HG03575 (cell line): ENCODE measurements around the gene WDFY4.

Experiments
- ATAC-seq: cut with Tn5 transposase; IDR thresholded peaks from one replicate; pipeline ENCODE4 v1.9.1; 2021; ENCODE audit not compliant: unreplicated experiment, insufficient number of reproducible peaks, low FRiP score; ENCODE audit errors: extremely low read depth

Gene WDFY4

DNA sequence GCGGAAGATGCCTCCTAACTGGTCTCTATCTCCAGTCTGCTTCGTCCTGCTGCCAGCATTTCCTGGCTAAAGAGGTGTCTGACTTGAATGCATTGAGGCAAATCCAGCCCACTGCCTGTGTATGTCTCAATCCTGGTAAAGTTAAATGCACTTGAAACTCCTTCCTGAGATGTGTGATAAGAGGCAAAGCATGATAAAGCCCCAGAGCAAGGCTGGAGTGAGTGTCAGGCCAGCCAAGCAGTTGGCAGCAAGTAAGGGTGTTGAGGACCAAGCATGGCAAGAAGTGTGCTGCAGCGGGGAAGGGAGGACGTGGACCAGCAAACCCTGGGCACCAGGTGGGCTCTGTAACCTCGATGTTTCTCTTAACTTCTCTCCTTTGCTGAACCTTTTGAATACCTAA lies 225.9 kb downstream of the WDFY4 start:
- ATAC-seq: no peak

DNA sequence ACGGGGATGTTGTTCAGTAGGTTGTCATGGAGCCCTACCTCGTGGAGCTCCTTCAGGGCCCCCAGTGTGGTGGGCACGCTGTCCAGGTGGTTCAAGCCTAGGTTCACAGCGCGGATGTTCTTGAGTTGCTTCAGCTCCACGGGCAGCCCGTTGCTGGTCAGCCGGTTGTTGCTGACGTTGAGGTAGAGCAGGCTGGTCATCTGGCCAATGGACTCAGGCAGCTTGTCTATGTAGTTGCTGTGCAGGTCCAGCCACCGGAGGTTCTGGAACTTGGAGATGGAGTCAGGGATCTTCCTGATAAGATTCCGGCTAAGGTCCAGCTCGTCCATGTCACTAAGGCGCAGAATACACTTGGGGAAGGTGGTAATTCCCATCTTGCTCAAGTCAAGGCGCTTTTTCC lies 229.0 kb downstream of the WDFY4 start:
- no peak for ATAC-seq

DNA sequence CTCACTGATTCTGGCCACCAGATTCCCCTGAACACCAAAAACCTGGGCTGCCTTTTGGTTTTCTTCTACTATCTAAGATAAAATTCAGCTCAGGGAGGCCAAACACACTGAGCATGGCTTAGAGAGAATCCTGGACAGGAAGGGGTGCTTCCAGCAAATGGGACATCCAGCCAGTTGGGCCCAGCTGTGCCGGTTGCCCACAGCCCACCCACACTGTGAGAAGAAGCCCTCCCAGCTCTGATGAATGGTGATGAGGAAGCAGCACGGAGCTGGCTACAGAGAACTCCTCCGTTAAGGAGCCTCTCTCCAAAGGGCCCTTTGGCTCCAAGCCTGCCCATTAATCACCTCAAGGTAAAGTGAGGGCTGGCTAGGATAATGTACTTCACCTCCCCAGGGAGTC lies 239.1 kb downstream of the WDFY4 start:
- no peak for ATAC-seq

DNA sequence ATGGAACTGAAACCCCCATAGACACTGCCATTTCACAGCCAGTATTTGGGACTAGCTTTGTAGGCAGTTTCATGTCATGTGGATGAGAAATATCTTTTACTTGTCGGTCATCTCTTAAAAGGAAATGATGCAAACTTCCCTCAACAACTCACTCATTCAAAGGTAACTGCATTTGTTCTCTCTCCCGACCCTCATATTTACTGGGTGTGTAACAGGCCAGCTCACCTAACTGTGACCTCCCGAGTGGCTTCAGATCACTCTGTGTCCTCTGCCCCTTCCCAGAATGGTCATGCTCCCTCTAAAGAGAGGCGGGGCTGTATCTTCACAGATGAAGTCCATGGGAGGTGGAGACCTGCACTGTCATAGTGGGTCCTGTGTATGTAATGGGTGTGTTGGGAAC lies 240.3 kb downstream of the WDFY4 start:
- no peak for ATAC-seq

DNA sequence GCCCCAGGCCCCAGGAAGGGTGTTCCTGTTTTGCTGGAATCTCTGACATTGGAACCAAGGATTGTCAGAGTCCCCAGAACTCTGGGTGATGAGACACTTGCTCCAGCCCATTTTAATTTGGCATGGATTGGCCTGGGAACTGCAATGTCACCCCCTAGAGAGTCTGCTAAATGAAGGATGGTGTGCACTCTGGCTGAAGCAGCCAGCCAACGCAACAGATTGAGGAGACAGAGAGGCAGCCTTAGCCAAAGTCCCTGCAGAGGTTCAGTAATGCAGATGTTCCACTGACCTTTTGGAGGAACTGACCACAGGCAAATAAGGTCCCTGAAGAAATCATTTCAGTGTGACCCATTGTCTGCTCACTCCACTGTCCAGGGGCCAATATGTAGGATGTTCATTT lies 241.6 kb downstream of the WDFY4 start:
- ATAC-seq: no peak

DNA sequence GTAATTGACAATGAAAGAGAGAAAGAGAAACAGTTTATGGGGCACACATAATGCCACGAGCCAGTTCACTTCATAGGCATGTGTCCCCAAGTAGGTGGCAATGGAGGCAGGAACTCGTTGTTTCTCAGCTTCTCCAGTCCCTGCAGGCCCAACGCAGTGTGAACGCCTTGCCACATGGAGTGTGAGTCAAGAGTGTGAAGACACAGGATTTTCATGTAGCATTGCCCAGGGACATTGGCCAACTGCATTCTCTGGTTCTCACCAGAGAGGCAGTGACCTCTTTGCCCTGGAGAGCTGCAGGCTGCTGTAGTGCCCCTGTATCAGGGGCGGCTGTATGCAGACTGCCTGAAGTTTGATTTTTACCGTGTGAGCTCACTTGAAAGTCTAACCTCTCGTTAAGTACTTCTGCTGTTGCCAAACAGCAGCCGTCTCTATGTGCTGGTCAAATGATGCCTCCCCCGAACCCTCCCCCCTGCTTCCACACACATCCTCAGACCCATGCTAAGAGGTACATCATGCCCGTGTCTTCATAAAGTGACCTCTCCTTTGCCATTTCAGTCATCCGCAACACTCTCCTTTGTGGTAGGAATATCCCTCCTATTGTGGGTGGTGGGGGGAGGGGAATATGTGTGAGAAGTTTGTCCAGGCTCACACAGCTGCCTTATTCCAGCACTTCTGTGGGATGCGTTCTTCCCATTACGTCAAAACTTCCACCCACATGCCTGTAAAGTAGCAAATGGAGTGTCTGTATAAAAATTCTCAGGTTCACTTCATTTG lies 242.3 kb downstream of the WDFY4 start:
- no peak for ATAC-seq

DNA sequence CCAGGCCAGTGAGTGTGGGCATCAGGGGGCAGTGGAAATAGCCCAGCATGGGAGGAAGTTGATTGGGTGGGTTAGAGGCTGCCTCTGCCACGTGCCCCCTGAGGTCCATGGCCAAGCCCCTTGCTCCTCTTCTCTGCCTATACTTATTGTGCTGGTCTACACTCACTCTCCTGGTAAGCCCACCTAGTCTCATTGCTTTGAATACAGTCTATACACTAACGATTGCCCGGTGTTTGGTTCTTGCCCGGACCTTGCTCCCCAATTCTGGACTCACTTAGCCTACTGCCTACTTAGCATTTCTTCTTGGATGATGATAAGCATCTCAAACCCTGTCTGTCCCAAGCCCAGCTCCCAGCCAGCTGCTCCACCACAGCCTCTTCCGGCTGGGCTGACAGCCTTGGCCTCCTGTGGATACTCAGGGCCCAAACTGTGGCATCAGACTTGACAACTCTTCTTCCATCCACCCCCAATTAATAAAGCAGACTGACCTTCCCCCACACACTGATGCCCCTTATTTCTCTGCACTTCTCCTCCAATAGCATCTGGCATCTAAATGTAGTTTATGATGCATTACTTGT lies 244.8 kb downstream of the WDFY4 start:
- no peak for ATAC-seq

DNA sequence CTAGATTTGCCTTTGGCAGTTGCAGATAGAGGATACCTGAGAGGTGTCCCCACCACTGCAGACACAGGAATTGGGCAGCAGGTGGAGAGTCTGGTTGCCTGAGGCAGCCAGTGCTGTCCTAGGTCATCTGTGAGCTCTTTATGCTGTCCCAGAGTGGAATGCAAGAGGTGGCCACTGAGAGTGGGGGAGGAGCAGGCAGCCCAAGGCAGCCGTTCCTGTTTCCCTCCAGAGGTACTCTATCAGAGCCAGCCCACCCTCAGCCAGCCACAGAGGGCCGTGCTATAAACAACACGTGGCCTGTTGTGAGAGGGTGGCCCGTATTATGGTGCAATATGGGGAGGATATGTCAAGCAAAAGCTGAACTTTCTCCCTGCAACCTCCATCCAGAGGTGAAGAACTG lies 246.5 kb downstream of the WDFY4 start:
- ATAC-seq: no peak

DNA sequence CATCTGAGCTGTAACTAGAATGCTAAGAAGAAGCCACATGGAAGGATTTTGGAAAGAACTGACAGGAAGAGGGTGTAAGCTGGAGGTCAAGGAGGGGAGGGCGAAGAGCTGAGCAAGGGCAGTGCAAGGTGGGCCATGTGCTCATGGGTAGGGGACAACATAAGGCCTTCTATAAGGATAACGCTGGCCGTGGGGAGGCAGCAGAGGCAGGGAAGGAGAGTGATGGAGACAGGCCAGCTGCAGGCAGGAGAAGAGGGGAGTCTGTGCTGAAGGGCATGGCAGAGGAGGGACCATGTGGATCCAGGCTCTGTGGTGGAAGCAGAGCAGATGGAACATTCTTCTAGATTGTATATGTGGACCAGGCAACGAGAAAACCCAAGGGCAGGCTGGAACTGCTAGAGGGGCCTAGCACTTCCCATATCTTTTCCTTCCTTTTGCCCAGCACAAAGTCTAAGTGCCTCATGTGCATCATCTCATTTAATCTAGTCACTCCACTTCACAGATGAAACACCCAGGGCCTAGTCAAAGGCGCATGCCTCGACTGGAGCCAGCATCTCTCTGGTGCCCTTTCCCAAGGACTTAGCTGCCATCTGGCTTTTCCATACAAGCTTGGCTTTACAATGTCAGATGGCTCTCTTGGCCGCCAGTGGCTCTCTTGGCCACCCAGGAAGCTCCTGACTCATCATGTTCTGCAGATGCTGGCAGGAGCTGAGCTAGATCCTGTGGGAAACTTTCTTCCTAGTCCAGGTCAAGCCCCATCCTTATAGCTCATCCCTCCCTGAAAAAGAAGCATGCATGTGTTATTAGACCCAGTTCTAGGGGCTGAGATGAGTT lies 248.4 kb downstream of the WDFY4 start:
- ATAC-seq: no peak

DNA sequence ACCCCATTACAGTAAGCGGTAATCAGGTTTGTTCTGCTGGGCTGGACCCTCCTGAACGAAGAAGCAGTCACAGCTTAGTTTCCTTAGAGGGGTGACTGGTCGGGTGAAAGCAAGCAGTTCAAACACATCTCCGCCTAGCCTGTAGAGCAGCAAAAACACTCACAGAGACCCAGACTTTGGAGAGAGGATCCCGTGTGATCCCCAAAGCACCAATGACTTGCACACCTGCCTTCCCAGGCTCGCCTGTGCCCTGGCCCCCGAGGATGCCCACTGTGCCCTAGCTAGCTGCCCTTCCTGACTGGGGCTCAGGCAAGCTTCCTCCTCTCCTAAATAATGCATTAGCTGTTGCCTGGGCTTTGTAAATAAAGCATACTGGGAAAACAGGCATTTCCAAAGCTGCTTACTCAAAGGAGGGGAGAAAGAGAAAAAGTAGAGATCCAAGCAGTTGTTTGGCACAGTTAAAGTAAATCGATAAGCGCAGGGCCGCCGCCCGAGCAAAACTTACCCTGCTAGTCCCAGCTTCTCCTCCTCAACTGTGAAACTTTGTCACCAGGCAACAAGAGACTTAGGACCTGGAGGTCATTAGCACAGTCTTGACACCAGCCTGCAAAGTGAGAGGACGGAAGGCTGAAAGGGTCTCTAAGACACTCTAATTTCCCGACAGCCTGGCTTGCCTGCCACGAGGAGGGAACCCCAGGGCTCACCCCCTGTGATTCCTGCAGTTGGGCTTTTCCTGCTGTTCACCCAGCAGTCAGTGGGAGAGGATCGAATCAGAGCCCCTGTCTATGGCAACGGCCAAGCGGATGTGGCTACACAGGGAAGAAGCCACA lies 250.2 kb downstream of the WDFY4 start:
- no peak for ATAC-seq

DNA sequence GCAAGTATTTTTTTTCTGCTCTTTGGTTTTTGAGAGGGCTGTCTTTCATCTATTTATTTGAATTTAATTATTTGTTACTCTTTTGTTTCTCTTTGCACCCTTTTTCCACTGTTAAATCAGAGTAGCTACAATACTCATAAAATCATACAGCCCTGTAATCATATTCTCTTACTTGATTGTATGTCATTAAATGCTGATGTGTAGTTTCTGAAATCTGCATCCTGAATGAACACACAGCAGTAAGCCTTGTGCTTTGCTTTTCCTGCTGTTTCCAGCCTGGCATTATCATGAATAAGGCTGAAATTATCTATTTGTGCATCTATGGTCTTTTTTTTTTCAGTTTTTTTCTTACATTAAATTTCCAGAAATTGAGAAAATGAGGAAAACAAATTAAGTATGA lies 250.9 kb downstream of the WDFY4 start:
- ATAC-seq: no peak

DNA sequence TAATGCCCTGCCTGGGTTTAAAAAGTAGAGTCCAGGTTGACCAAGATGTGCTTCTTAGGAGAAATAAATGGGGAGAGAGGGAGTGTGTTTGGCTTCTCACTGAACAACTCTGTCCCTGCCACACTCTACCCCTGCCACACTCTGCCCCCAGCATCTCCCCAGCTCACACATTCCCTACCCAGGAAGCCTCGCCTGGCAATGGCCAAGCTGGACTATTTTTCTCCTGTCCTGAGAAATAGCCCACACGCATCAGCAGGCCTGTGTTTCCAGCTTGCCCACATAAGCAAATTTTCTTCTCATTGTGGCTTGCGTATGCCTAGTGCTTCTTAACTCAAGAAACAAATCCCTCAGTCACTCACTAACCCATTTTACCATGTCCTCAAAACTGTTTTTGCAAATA lies 253.1 kb downstream of the WDFY4 start:
- ATAC-seq: no peak

DNA sequence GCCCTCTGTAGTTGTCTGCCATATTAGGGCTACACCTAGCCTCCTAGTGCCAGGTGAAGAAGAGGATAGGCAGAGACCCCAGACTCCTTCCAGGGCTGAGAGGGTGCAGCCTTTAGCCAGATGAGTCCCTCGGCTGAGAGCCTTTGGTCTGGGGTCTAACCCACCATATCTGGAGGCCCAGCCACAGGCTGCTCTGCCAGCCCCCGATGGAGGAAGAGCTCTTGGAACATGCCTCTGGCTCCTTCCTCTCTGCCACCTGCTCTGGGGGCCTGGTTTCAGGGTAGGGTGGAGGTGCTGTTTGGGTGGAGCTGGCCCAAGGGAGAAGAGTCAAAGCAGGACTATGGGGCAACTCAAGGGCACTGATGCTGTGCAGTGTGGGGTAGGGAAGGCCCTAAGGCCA lies 253.6 kb downstream of the WDFY4 start:
- ATAC-seq: no peak

DNA sequence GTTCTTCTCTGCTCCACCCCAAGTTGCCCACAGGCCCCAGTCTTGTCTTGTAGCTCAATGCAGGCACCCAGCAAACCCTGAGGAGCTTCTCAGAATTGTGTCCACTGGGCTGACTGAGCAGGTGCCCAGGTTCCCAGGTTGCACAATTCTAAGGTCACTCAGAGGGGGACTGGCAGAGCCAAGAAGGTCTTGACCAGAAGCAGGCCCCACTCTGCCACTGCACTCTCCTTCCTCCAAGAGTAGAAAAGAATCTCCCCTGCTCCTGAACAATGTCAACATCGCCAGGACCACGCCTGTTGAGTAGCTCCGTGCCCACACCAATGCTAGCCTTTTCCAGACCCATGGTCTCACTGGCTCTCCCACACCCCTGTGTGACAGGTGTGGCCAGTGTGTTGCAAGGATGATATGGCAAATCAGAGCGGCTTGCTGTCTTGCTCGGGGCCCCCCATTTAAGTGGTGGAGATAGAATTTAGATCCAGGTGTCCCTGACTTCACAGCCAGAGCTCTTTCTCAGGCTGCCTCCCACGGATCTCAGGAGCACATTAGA lies 254.4 kb downstream of the WDFY4 start:
- ATAC-seq: no peak

DNA sequence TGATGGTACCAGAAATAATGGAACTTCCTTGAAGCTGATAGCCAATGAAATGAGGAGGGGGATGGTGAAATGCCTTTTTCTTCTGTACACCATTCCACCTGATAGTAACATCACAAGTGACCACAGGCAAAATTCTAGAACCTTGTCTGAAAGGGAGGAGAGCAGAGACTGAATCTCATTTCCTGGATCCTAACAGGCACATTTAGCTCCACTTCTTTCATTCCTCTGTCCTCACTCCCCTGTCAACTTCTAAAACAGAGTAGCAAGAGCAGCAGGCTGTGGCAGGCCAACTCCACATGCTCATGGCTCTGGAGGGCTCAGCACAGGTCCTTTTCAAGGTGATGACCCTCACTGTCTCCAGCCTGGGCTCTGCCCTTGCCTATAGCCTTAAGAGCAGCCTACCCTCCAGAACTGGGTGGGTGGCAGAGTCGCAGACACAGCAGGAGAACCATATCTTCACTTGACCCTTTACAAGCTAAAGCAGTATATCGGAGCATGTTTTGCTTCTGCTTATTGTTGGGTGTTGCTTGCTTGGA lies 255.2 kb downstream of the WDFY4 start, which contains the start of gene LRRC18:
TSS of gene LRRC18 (minus strand) at position 51 of the 536 bp plus-strand sequence. CDS start 25,685 bp downstream, outside the sequence.
- ATAC-seq: no peak

DNA sequence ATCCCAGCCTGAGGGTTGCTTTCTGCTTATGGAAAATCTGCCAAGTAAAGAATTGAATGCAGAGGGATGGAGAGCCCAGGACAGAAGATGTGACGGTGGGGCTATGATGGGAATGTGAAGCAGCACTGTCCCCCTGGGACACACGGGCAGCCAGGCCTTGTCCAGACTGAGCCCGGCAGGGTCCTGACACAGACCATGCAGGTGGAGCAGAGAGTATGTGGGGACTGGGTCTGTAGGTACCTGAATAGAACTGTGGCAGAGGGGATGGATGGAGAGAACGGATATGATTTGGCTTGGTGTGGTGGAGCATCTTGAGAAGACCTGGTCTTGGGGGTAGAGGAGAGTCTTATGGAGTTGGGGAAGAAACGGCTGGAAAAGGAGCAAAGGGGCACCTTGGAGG lies 255.7 kb downstream of the WDFY4 start:
- no peak for ATAC-seq

DNA sequence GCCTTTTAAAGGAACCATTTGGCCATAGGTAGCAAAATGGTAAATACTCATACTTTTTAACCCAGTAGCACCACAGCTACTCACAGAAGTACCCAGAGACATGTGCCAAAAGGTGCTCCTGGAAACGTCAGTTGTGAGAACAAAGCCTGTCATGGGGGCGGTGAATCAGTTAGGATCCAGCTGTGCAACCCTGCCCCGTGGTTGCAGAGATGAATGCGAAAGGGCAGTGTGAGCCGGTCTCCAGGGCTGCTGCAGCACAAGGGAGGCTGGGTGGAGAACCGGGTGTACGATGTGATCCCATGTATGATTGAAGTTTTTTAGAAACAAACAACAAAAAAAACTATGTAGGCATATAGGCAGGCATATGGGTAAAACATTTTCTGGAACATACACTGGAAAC lies 256.3 kb downstream of the WDFY4 start:
- ATAC-seq: no peak

DNA sequence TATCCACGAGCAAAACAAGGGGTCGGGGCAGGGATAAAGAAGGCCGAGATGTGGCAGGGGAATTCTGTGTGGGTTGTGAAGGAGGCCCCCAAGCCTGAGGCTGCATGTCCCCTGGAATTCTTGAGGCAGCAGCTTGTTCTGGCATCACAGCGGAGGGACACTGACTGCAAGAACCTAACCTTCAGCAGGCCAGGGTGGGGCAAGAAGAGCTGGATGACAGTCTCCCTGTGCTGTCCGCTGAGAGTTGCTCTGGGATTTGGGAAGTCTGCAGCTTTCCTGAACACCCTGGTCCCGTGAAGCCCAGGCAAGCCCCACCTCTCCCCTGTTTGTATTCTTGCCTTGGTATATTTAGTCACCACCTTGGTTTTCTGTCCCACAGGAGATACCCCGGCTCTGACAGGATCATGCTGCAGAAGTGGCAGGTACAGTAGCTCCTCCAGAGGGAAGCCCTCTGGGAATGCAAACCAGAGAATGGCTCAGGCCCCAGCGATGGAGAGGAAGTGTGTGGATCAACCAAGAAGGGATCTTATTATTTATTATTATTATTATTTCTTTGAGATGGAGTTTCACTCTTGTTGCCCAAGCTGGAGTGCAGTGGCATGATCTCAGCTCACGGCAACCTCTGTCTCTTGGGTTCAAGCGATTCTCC lies 256.9 kb downstream of the WDFY4 start:
- no peak for ATAC-seq
